Measurements from ENCODE around the gene CHSY3.
"Not testable (repeated sequence)": the region's sequence is repeated elsewhere in the genome, so short reads cannot be mapped to it uniquely, and the experiment has no call there.

Gene CHSY3

GRCh38 chr5:130206686-130207085 is 302.4 kb downstream of the CHSY3 start:
- H3F3A ChIP-seq (ENCODE audit: control insufficient read depth, insufficient read depth) = no peaks in the 10 kb centered on the region
- no peaks in the 10 kb centered on the region for H3K36me3 ChIP-seq (ENCODE audit: control insufficient read depth, low read length)
- H3K4me2 ChIP-seq (ENCODE audit: low read length) = no peak overlapping the region
- H3K27ac ChIP-seq (ENCODE audit: low read depth, low read length) = no peak overlapping the region
- no peaks in the 10 kb centered on the region for H4K20me1 ChIP-seq (ENCODE audit: control insufficient read depth, insufficient read depth, low read depth, low read length)
- TF ChIP-seq EZH2phosphoT487 (IDR thresholded peaks at IDR 0.05; ENCODE audit: borderline replicate concordance, low read length) (no peak), CTCF (IDR thresholded peaks at IDR 0.05; ENCODE audit: low read depth, low read length, poor library complexity, severe bottlenecking) (no peak)
- no peaks in the 10 kb centered on the region for H3K4me1 ChIP-seq (ENCODE audit: control insufficient read depth, low read length)
- no peaks in the 10 kb centered on the region for H3K79me2 ChIP-seq (ENCODE audit: control insufficient read depth, low read length)
- H3K27me3 ChIP-seq (ENCODE audit: control insufficient read depth, low read length) = no peaks in the 10 kb centered on the region
- H3K4me3 ChIP-seq (ENCODE audit: low read length) = no peak overlapping the region
- peaks cover 9% of the 10 kb centered on the region; the same call in 1 of the 2 replicates for H3K9me3 ChIP-seq (ENCODE audit: control insufficient read depth, insufficient read depth, low read length)
- no peaks in the 10 kb centered on the region for H3K9me2 ChIP-seq (replicated peaks; ENCODE audit: control insufficient read depth, low read length)

GRCh38 chr5:130213607-130214006 is 309.3 kb downstream of the CHSY3 start:
- no peaks in the 10 kb centered on the region for H3F3A ChIP-seq (ENCODE audit: control insufficient read depth, insufficient read depth)
- no peaks in the 10 kb centered on the region for H3K36me3 ChIP-seq (ENCODE audit: control insufficient read depth, low read length)
- H3K9me3 ChIP-seq (ENCODE audit: control insufficient read depth, insufficient read depth, low read length) = no peaks in the 10 kb centered on the region
- H3K27me3 ChIP-seq (ENCODE audit: control insufficient read depth, low read length) = no peaks in the 10 kb centered on the region
- no peak overlapping the region for H3K27ac ChIP-seq (ENCODE audit: low read depth, low read length)
- no peak overlapping the region for H3K4me2 ChIP-seq (ENCODE audit: low read length)
- no peak overlapping the region for H3K4me3 ChIP-seq (ENCODE audit: low read length)
- H4K20me1 ChIP-seq (ENCODE audit: control insufficient read depth, insufficient read depth, low read depth, low read length) = no peaks in the 10 kb centered on the region
- H3K9me2 ChIP-seq (replicated peaks; ENCODE audit: control insufficient read depth, low read length) = no peaks in the 10 kb centered on the region
- TF ChIP-seq CTCF (IDR thresholded peaks at IDR 0.05; ENCODE audit: low read depth, low read length, poor library complexity, severe bottlenecking) (no peak), EZH2phosphoT487 (IDR thresholded peaks at IDR 0.05; ENCODE audit: borderline replicate concordance, low read length) (no peak)
- no peaks in the 10 kb centered on the region for H3K79me2 ChIP-seq (ENCODE audit: control insufficient read depth, low read length)
- no peaks in the 10 kb centered on the region for H3K4me1 ChIP-seq (ENCODE audit: control insufficient read depth, low read length)

GRCh38 chr5:130216286-130216685 is 312.0 kb downstream of the CHSY3 start:
- Histone ChIP-seq H3F3A (ENCODE audit: control insufficient read depth, insufficient read depth) (no peaks in the 10 kb centered on the region), H3K9me3 (ENCODE audit: control insufficient read depth, insufficient read depth, low read length) (no peaks in the 10 kb centered on the region), H3K27ac (ENCODE audit: low read depth, low read length) (no peak overlapping the region), H3K9me2 (replicated peaks; ENCODE audit: control insufficient read depth, low read length) (no peaks in the 10 kb centered on the region), H3K4me3 (ENCODE audit: low read length) (no peak overlapping the region), H3K36me3 (ENCODE audit: control insufficient read depth, low read length) (no peaks in the 10 kb centered on the region), H4K20me1 (ENCODE audit: control insufficient read depth, insufficient read depth, low read depth, low read length) (no peaks in the 10 kb centered on the region), H3K79me2 (ENCODE audit: control insufficient read depth, low read length) (no peaks in the 10 kb centered on the region), H3K27me3 (ENCODE audit: control insufficient read depth, low read length) (no peaks in the 10 kb centered on the region), H3K4me2 (ENCODE audit: low read length) (no peak overlapping the region), H3K4me1 (ENCODE audit: control insufficient read depth, low read length) (no peaks in the 10 kb centered on the region)
- TF ChIP-seq EZH2phosphoT487 (IDR thresholded peaks at IDR 0.05; ENCODE audit: borderline replicate concordance, low read length) = no peak
- TF ChIP-seq CTCF (IDR thresholded peaks at IDR 0.05; ENCODE audit: low read depth, low read length, poor library complexity, severe bottlenecking) = no peak

- Histone ChIP-seq H3K4me3 (ENCODE audit: low read length) (no peak overlapping the region), H3K4me1 (ENCODE audit: control insufficient read depth, low read length) (no peaks in the 10 kb centered on the region), H3K27me3 (ENCODE audit: control insufficient read depth, low read length) (no peaks in the 10 kb centered on the region), H3F3A (ENCODE audit: control insufficient read depth, insufficient read depth) (no peaks in the 10 kb centered on the region), H4K20me1 (ENCODE audit: control insufficient read depth, insufficient read depth, low read depth, low read length) (no peaks in the 10 kb centered on the region), H3K27ac (ENCODE audit: low read depth, low read length) (no peak overlapping the region), H3K4me2 (ENCODE audit: low read length) (no peak overlapping the region), H3K36me3 (ENCODE audit: control insufficient read depth, low read length) (no peaks in the 10 kb centered on the region), H3K9me2 (replicated peaks; ENCODE audit: control insufficient read depth, low read length) (no peaks in the 10 kb centered on the region), H3K79me2 (ENCODE audit: control insufficient read depth, low read length) (no peaks in the 10 kb centered on the region), H3K9me3 (ENCODE audit: control insufficient read depth, insufficient read depth, low read length) (no peaks in the 10 kb centered on the region)
- TF ChIP-seq CTCF (IDR thresholded peaks at IDR 0.05; ENCODE audit: low read depth, low read length, poor library complexity, severe bottlenecking) (no peak), EZH2phosphoT487 (IDR thresholded peaks at IDR 0.05; ENCODE audit: borderline replicate concordance, low read length) (no peak)
These were observed 318.3 kb downstream of the CHSY3 start for GRCh38 chr5:130222573-130222972.

GRCh38 chr5:130226556-130226955 is 322.3 kb downstream of the CHSY3 start:
- not testable (repeated sequence) for H3K9me2 ChIP-seq (replicated peaks; ENCODE audit: control insufficient read depth, low read length); H3K4me3 ChIP-seq (ENCODE audit: low read length); H3K36me3 ChIP-seq (ENCODE audit: control insufficient read depth, low read length); H3K4me1 ChIP-seq (ENCODE audit: control insufficient read depth, low read length); H3F3A ChIP-seq (ENCODE audit: control insufficient read depth, insufficient read depth); H3K4me2 ChIP-seq (ENCODE audit: low read length); H3K79me2 ChIP-seq (ENCODE audit: control insufficient read depth, low read length); H3K27ac ChIP-seq (ENCODE audit: low read depth, low read length); H3K27me3 ChIP-seq (ENCODE audit: control insufficient read depth, low read length); H4K20me1 ChIP-seq (ENCODE audit: control insufficient read depth, insufficient read depth, low read depth, low read length); H3K9me3 ChIP-seq (ENCODE audit: control insufficient read depth, insufficient read depth, low read length)
